DND-41 (cell line): ENCODE measurements around the gene IMMP1L.

ENCODE experiments used
- EZH2 ChIP-seq: IDR thresholded peaks from 3 replicates; pipeline ENCODE4 v1.6.1; 2012; ENCODE audit warnings: borderline replicate concordance, low read depth, mild to moderate bottlenecking, moderate library complexity, low read length, inconsistent platforms; ENCODE audit not compliant: severe bottlenecking
- TF ChIP-seq, protein P1 (sequence below): IDR thresholded peaks from 2 replicates; pipeline ENCODE4 v1.5.1; 2012; ENCODE audit warnings: borderline replicate concordance, low read length, moderate library complexity, mild to moderate bottlenecking; ENCODE audit not compliant: poor library complexity, severe bottlenecking; ENCODE audit errors: extremely low read depth

DNA sequence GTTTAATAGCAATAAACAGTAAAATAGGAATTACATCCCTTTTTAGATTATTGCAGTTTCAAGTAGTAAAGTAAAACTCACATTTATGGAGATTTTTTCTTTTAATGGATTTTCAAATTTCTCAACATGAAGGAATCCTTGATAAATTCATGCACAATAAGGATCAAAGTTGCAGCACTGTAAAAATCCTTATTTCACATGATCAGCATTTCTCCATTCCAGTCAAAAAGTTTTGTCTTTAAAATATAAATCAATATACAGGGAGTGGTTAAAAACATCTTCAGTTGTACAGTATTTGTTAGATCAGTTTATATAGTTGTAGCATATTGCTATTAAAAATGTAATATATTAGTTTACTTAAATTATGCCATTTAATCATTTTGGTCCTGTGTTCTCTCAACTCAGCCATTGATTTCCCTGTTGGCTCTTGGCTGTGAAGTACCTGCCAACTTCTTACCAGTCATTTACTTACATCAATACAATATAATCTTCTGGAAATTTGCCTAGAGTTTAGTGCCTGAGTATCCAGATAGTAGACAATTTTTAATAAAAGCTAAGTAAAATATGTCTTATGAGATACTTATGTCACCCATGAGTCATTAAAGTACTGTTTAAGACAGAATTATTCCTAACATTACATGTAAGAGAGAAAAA lies 12.2 kb upstream of the IMMP1L start:
- TF ChIP-seq, protein P1, sequence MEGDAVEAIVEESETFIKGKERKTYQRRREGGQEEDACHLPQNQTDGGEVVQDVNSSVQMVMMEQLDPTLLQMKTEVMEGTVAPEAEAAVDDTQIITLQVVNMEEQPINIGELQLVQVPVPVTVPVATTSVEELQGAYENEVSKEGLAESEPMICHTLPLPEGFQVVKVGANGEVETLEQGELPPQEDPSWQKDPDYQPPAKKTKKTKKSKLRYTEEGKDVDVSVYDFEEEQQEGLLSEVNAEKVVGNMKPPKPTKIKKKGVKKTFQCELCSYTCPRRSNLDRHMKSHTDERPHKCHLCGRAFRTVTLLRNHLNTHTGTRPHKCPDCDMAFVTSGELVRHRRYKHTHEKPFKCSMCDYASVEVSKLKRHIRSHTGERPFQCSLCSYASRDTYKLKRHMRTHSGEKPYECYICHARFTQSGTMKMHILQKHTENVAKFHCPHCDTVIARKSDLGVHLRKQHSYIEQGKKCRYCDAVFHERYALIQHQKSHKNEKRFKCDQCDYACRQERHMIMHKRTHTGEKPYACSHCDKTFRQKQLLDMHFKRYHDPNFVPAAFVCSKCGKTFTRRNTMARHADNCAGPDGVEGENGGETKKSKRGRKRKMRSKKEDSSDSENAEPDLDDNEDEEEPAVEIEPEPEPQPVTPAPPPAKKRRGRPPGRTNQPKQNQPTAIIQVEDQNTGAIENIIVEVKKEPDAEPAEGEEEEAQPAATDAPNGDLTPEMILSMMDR: no peak
- no peak for TF ChIP-seq EZH2
